Left colon (tissue), 2 donors: ENCODE results near the gene LOXL4. TPM values are rescaled to one million over a fixed set of nuclear protein-coding genes. Genes with fewer than 3 reads are reported as not detected.

ENCODE experiments used
- ATAC-seq: fragments of 200-7000 bp; cut with Tn5 transposase; one replicate; pipeline ENCODE4 v1.9.1; 2020; ENCODE audit warnings: mild to moderate bottlenecking, moderate library complexity
- DNase-seq, 2 donors: peaks; one replicate each; pipeline ENCODE4 v3.0.0-alpha.2; 2020
- intact Hi-C, 2 donors: fragments of 100-400 bp; cut with DNase I in 1 of 2; cut with micrococcal nuclease in 1 of 2; formaldehyde crosslinking; loops; one replicate each; pipeline versions ENCODE4 v1.11.2 to v1.14.0; 2022; cut with DNase I, micrococcal nuclease
- total RNA-seq, 2 donors: library from RNA; stranded (reverse); fragmentation: NEBNext Ultra II Directional; extraction: Animal tissue kit (Norgen Biotek cat#: 25700); gene quantifications; one replicate each; pipeline ENCODE4 v1.2.1, GENCODE V29; 2021
- donor health status: DM: no; HTN: no; CAD: no.
- donor health status: DM: yes; HTN: yes; CAD: no.

Gene LOXL4
- total RNA-seq, 2 donors from 2014 or later, result 0.34 to 1.6 TPM

DNA sequence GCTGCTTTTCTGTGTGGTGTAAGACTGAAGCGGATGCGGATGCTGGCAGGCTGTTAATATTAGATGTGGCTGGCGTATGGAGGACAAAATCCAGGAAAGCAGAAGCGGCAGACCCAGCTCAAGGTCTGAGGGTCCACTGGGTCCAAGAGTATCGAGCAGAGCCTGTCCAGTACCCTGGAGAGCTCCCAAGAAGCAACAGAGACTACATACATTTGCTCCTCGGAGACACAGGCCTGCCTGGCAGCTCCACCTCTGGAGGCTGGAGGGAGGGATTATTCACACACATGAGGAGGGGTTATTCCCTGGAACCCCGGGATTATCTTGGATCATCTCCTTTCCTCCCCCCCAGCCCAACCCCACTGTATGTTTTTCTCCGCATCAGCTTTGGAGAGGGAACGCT, 31.3 kb upstream of the LOXL4 start:
- intact Hi-C loops, result no loop called here
- no peak for ATAC-seq
- no peak for DNase-seq

DNA sequence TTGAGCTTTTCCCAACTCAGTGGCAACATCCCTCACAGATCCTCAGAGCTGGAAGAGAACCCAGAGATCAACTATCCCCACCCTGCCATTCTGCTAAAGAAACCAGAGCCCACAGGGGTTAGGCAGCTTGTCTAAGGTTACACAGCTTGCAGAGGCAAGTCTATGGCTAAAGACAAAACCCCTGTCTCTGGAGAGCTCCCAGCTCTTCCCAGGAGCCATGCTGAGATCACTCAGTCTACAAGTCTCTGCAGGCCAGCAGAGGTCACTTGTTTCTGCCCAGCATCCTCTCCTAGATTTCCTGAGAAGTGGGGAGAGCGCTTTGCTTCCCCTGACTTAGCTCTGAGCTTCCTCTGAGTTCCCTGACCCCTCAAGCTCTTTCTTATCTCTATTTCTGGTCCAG, 28.5 kb upstream of the LOXL4 start:
- intact Hi-C loops, result no loop called here
- ATAC-seq (no peak), DNase-seq (no peak)

- no peak for ATAC-seq
- DNase-seq, result no peak
- intact Hi-C loops, result no loop called here
Observed at GRCh38 chr10:98295907-98296306, 27.9 kb upstream of the LOXL4 start.

DNA sequence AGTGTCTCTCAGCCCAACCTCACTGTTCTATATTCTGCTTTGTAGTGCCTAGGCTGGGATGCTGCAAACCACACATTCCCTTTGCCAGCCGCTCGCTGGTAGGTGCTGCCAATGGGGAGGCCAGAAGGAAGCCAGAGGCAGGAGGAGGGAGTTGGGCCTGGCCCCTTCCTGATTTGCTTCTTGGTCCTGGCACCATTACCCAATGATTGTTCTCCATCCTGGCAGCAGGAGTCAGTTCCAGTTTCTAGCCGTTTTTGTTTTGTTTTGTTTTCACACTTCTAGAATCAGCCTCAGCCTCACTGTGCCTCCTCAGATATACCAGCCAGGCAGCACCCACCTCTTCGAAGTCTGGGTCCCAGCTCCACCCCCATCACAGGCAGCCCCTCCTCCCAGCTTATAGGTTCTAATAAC, 27.4 kb upstream of the LOXL4 start:
- ATAC-seq, result no peak
- intact Hi-C loops, result no loop called here

DNA sequence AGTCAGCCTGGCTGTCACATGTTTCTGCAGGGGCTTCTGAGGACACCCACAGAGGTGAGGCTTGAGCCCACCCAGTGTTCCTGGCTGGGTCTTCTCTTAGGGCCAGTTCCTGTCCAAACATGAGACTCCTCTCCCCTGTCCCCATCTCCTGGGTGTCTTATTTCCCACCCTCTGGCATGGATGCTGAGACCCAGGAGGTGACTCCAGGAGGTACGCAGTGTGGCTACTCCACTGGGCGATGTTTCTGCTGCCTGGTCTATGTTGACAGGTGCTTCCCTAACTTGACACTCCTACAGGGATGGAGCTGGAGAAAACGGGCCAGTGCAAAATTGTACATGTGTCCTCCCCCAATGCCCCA, 26.3 kb upstream of the LOXL4 start:
- ATAC-seq (no peak), DNase-seq (no peak)
- intact Hi-C loops, result no loop called here

More for the DNA sequence above, 27.4 kb upstream of the LOXL4 start:
- no peak for DNase-seq

DNA sequence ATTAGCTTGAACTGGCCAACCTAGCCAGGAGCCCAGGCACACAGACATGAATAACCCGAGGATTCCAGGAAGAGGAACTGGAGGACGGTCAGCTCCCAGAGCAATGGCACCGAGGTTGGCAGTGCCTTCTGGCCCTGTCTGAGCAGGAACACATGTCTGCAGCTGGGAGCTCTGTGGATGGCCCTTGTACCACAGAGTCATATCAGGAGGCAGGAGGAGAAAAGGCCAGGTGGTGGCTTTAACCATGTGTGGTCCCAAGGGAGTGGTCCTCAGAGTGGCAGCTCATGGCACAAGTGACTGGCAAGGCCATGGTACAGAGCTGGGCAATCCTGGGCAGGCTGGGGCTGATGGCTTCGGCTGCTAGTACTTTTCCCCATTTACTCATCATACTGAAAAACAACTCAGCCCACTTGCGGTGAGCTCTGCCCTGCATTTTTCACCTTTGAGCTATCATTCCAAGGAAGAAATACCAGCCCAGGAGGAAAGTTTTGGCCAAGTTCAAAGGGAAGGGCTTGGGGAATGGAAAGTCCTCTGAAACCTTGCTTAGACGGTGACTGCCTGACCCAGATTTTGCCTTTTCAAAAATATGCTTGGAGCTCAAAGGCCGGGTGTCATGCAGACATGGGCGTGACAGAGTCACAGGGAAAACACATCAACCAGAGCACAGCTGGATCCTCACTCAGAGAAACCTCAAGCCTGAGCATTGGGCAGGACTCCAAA, 25.7 kb upstream of the LOXL4 start:
- DNase-seq, result no peak
- intact Hi-C loops, result no loop called here
- ATAC-seq, result no peak

- DNase-seq (no peak), ATAC-seq (no peak)
- intact Hi-C loops, result no loop called here
Observed at GRCh38 chr10:98292971-98293370, 25.0 kb upstream of the LOXL4 start.

- intact Hi-C loops, result no loop called here
- ATAC-seq (peak; percentile 57), DNase-seq (no peak)
Observed at GRCh38 chr10:98289802-98290209, 21.8 kb upstream of the LOXL4 start.

DNA sequence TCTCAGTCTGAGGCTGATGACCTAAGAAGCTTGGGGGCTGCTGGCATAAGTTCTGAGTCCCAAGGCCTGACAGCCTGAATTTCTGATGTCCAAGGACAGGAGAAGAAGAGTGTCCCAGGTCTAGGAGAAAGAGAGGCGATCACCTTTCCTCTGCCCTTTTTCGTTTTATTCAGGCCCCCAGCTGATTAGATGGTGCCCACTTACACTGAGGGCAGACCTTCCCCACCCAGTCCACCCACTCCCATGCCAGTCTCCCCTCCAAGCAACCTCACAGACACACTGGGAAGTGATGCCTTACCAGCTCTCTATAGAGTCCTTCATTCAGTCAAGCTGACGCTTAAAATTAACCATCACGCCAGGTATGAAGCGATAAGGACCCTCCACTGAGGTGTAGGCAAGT, 19.3 kb upstream of the LOXL4 start:
- intact Hi-C loops, result no loop called here
- DNase-seq (no peak), ATAC-seq (no peak)

- intact Hi-C loops, result no loop called here
- no peak for ATAC-seq
- DNase-seq, result no peak
Observed at GRCh38 chr10:98286419-98286818, 18.4 kb upstream of the LOXL4 start.

DNA sequence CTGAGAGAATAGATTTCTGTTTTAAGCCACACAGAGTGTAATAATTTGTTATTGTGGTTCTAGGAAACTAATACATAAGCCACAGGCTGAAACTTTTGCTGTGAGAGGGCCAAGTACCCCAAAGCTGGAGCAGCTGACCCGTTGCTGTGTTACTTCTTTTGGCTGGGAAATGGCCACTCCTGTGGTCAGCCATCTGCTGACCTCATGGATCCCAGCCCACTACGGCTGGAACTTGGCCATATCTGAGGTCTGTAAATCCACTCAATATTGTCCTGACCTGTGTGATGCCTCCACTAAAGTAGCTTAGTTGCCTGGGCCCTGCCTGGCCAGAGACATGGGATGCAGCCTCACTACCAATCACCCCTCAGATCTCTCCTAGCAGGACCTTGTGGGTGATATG, 17.4 kb upstream of the LOXL4 start:
- ATAC-seq, result no peak
- no peak for DNase-seq
- intact Hi-C loops, result no loop called here

GRCh38 chr10:98276311-98276710, 8.3 kb upstream of the LOXL4 start:
- intact Hi-C loops, result no loop called here
- DNase-seq, result no peak
- no peak for ATAC-seq

GRCh38 chr10:98274562-98274961, 6.6 kb upstream of the LOXL4 start:
- ATAC-seq, result no peak

GRCh38 chr10:98273057-98273850, 5.3 kb upstream of the LOXL4 start:
- intact Hi-C loops, result no loop called here
- ATAC-seq (no peak), DNase-seq (no peak)

More at GRCh38 chr10:98274562-98274961, 6.6 kb upstream of the LOXL4 start:
- intact Hi-C loops, result no loop called here
- no peak for DNase-seq

GRCh38 chr10:98272656-98273055, 4.7 kb upstream of the LOXL4 start:
- ATAC-seq (no peak), DNase-seq (no peak)
- intact Hi-C loops, result no loop called here

DNA sequence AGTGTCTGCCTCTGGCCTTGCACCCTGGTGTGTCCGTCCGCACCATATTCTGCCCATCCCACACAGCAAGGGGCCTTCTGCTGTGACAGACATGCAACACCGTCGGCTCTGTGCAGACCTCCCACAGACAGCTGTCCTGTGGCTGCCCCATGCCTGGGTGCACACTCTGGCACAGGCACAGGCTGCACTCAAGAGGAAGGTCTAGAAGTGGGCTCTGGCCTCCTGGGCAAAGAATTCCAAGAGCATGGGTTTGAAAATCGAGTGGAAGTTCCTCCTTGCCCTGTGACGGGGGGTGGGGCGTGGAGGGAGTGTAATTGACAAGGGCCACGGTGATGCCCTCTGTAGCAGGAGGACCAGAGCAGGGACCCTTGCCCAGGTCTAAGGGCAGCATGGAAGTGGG, 4.3 kb upstream of the LOXL4 start:
- no peak for DNase-seq
- no peak for ATAC-seq
- intact Hi-C loops, result no loop called here

- no peak for ATAC-seq
- no peak for DNase-seq
- intact Hi-C loops, result no loop called here
Observed at GRCh38 chr10:98270786-98271185, 2.8 kb upstream of the LOXL4 start.

GRCh38 chr10:98270073-98270740, 2.2 kb upstream of the LOXL4 start:
- no peak for DNase-seq
- ATAC-seq, result no peak
- intact Hi-C loops, result no loop called here

GRCh38 chr10:98269435-98269912, 1.5 kb upstream of the LOXL4 start:
- ATAC-seq (peak; percentile 25), DNase-seq (no peak)
- intact Hi-C loops, result no loop called here
